T-cell (primary cell): ENCODE data around the gene KRT79. TPM values are rescaled to one million over a fixed set of nuclear protein-coding genes. Genes with fewer than 3 reads are reported as not detected.

Source experiments
- ATAC-seq, 4 experiments: fragments of 200-7000 bp in 3 of 4; fragments of 150-1000 bp in 1 of 4; cut with Tn5 transposase; replicated peaks in 1 of 4; 1 replicate in 3 of 4; 2 replicates in 1 of 4; pipeline ENCODE4 v1.10.0; 2021; ENCODE audit warnings: moderate library complexity in 3 of 4, mild to moderate bottlenecking in 2 of 4, moderate number of reproducible peaks in 1 of 4
- CTCF ChIA-PET, 2 donors: fragments of 300-600 bp; sonication (Branson Sonifier 250); formaldehyde crosslinking; loops; one replicate each; lab custom pipeline; 2022; ENCODE audit warnings: antibody characterized with exemption in 2 of 2; lab: Charles Lee
- POLR2A ChIA-PET, 2 donors: fragments of 300-600 bp; sonication (Branson Sonifier 250); formaldehyde crosslinking; loops; one replicate each; lab custom pipeline; 2022; ENCODE audit warnings: antibody characterized with exemption in 2 of 2; lab: Charles Lee
- DNase-seq, 35 experiments: peaks; one replicate each; pipeline versions ENCODE4 v3.0.0 to v3.0.0-alpha.2; 2013 to 2023
- H3K27ac ChIP-seq: one replicate; pipeline ENCODE4 v1.5.1; 2013; ENCODE audit warnings: low read length
- H3K27me3 ChIP-seq, 2 experiments: replicated peaks in 1 of 2; 1 replicate in 1 of 2; 2 replicates in 1 of 2; pipeline versions ENCODE4 v1.6.1 to v1.7.0; 2013; ENCODE audit warnings: low read length in 1 of 2, mixed read lengths in 1 of 2; ENCODE audit not compliant: control insufficient read depth in 2 of 2, insufficient read depth in 2 of 2; ENCODE audit errors: extremely low read depth in 1 of 2
- H3K36me3 ChIP-seq, 2 donors: 1 replicate in 1 of 2; 2 replicates in 1 of 2; pipeline versions ENCODE4 v1.6.1 to v1.7.0; 2013; ENCODE audit warnings: low read length in 1 of 2; ENCODE audit not compliant: control insufficient read depth in 2 of 2, insufficient read depth in 1 of 2; ENCODE audit errors: extremely low read depth in 1 of 2
- H3K4me1 ChIP-seq, 2 experiments: 1 replicate in 1 of 2; 2 replicates in 1 of 2; pipeline versions ENCODE4 v1.6.1 to v1.7.0; 2013; ENCODE audit warnings: low read length in 2 of 2, mixed read lengths in 1 of 2; ENCODE audit not compliant: insufficient read depth in 2 of 2, control insufficient read depth in 1 of 2; ENCODE audit errors: extremely low read depth in 1 of 2
- H3K4me3 ChIP-seq, 2 donors: 1 replicate in 1 of 2; 2 replicates in 1 of 2; pipeline versions ENCODE4 v1.5.1 to v1.7.0; 2013; ENCODE audit warnings: mild to moderate bottlenecking in 2 of 2, low read length in 1 of 2, moderate library complexity in 1 of 2; ENCODE audit not compliant: control insufficient read depth in 1 of 2; ENCODE audit errors: extremely low read depth in 1 of 2
- H3K9me3 ChIP-seq: 2 replicates; pipeline ENCODE4 v1.7.0; 2013
- H3K27ac Mint-ChIP-seq, 2 donors: one replicate each; pipeline ENCODE4 v1.8.0; 2020 to 2021; ENCODE audit warnings: mild to moderate bottlenecking in 2 of 2, mixed read lengths in 2 of 2
- H3K27me3 Mint-ChIP-seq, 2 donors: one replicate each; pipeline ENCODE4 v1.8.0; 2021 to 2022; ENCODE audit warnings: mixed read lengths in 2 of 2
- H3K36me3 Mint-ChIP-seq: one replicate; pipeline ENCODE4 v1.8.0; 2021; ENCODE audit warnings: mixed read lengths
- H3K4me1 Mint-ChIP-seq, 3 donors: one replicate each; pipeline ENCODE4 v1.8.0; 2020 to 2022; ENCODE audit warnings: mixed read lengths in 3 of 3, mild to moderate bottlenecking in 1 of 3
- H3K4me3 Mint-ChIP-seq, 3 donors: one replicate each; pipeline ENCODE4 v1.8.0; 2020 to 2022; ENCODE audit warnings: mild to moderate bottlenecking in 3 of 3, mixed read lengths in 3 of 3, moderate library complexity in 3 of 3
- H3K9me3 Mint-ChIP-seq, 3 donors: one replicate each; pipeline ENCODE4 v1.8.0; 2020 to 2022; ENCODE audit warnings: mixed read lengths in 3 of 3
- WGBS: methylation state at CpG from one replicate; pipeline ENCODE4 v1.1.5; 2013; ENCODE audit warnings: missing lambda C conversion rate; ENCODE audit not compliant: insufficient coverage; 5-methylcytosine and 5-hydroxymethylcytosine counted together
- total RNA-seq, 35 experiments: library from RNA in 6 of 35; stranded (reverse) in 6 of 35; fragments of 120-200 nt in 1 of 35; gene quantifications; one replicate each; pipeline versions ENCODE4 v1.2.1 to v1.2.4 and lab custom pipeline; 2013 to 2026

The KRT79 gene
- total RNA-seq, 5 donors from 2014 or later (not counting 1 experiment from before 2014, with no cell fraction given): 0.28 TPM; not detected in 4

- H3K36me3 ChIP-seq: no peaks in the 10 kb centered on the region
- H3K4me1 ChIP-seq: peaks cover 0 to 7% of the 10 kb centered on the region in 2 experiments
- peaks cover 10 to 13% of the 10 kb centered on the region in 2 donors for H3K27me3 Mint-ChIP-seq
- 81% methylated on average over 3 of the region's 5 CpGs for WGBS
- no peak overlapping the region for H3K27ac Mint-ChIP-seq
- H3K4me3 Mint-ChIP-seq: no peak overlapping the region
- CTCF ChIA-PET: no interaction called here
- no peak overlapping the region for H3K4me3 ChIP-seq
- H3K9me3 ChIP-seq: no peaks in the 10 kb centered on the region
- POLR2A ChIA-PET: no interaction called here
- H3K4me1 Mint-ChIP-seq: peaks cover 6 to 13% (median 11%) of the 10 kb centered on the region in 3 donors
- no peak overlapping the region for H3K27ac ChIP-seq
- no peaks in the 10 kb centered on the region for H3K9me3 Mint-ChIP-seq
- peaks cover 0 to 23% of the 10 kb centered on the region in 2 experiments for H3K27me3 ChIP-seq
- DNase-seq (no peak), ATAC-seq (no peak)
- H3K36me3 Mint-ChIP-seq: no peaks in the 10 kb centered on the region
These were observed 39.4 kb downstream of the KRT79 start for GRCh38 chr12:52794479-52795331.

- H3K27me3 ChIP-seq: peaks cover 0 to 40% of the 10 kb centered on the region in 2 experiments
- peaks cover 14 to 24% (median 18%) of the 10 kb centered on the region in 3 donors for H3K4me1 Mint-ChIP-seq
- H3K4me3 ChIP-seq: no peak overlapping the region
- H3K27me3 Mint-ChIP-seq: peaks cover 27 to 31% of the 10 kb centered on the region in 2 donors
- no peaks in the 10 kb centered on the region for H3K36me3 Mint-ChIP-seq
- ATAC-seq (no peak), DNase-seq (no peak)
- no peaks in the 10 kb centered on the region for H3K36me3 ChIP-seq
- no peaks in the 10 kb centered on the region for H3K9me3 ChIP-seq
- H3K27ac Mint-ChIP-seq: no peak overlapping the region
- no peak overlapping the region for H3K4me3 Mint-ChIP-seq
- H3K4me1 ChIP-seq: peaks cover 0 to 7% of the 10 kb centered on the region in 2 experiments
- ChIA-PET POLR2A (interaction anchor here in 1 of 2 donors (0.6 kb wide), 1 partner anchor 216 kb away, joined by 3 read pairs; no protein-coding TSS in a partner anchor), CTCF (no interaction called here)
- WGBS: 85% methylated on average over 6 of the region's 10 CpGs
- H3K9me3 Mint-ChIP-seq: no peaks in the 10 kb centered on the region
- no peak overlapping the region for H3K27ac ChIP-seq
These were observed 41.7 kb downstream of the KRT79 start for GRCh38 chr12:52792185-52793029.

GRCh38 chr12:52791271-52792184, 42.6 kb downstream of the KRT79 start:
- Histone ChIP-seq H3K4me3 (no peak overlapping the region), H3K9me3 (no peaks in the 10 kb centered on the region), H3K27ac (no peak overlapping the region), H3K4me1 (peaks cover 0 to 7% of the 10 kb centered on the region in 2 experiments), H3K27me3 (peaks cover 0 to 41% of the 10 kb centered on the region in 2 experiments), H3K36me3 (no peaks in the 10 kb centered on the region)
- H3K4me3 Mint-ChIP-seq: no peak overlapping the region
- CTCF ChIA-PET: no interaction called here
- POLR2A ChIA-PET: no interaction called here
- peaks cover 14 to 24% (median 18%) of the 10 kb centered on the region in 3 donors for H3K4me1 Mint-ChIP-seq
- no peaks in the 10 kb centered on the region for H3K9me3 Mint-ChIP-seq
- no peak overlapping the region for H3K27ac Mint-ChIP-seq
- DNase-seq: no peak
- H3K27me3 Mint-ChIP-seq: peaks cover 27 to 31% of the 10 kb centered on the region in 2 donors
- 89% methylated on average over 4 of the region's 12 CpGs for WGBS
- no peaks in the 10 kb centered on the region for H3K36me3 Mint-ChIP-seq
- no peak for ATAC-seq

- WGBS: 66% methylated on average over 12 of the region's 19 CpGs
- Mint-ChIP-seq H3K4me1 (peaks cover 14 to 24% (median 18%) of the 10 kb centered on the region in 3 donors), H3K36me3 (no peaks in the 10 kb centered on the region), H3K4me3 (peak overlapping the region in 1 of 3 donors; percentile 18), H3K9me3 (no peaks in the 10 kb centered on the region), H3K27ac (no peak overlapping the region), H3K27me3 (peaks cover 27 to 31% of the 10 kb centered on the region in 2 donors)
- DNase-seq (no peak), ATAC-seq (peak in 1 of 4 experiments; percentile 26)
- CTCF ChIA-PET: no interaction called here
- POLR2A ChIA-PET: no interaction called here
- Histone ChIP-seq H3K4me1 (peaks cover 0 to 7% of the 10 kb centered on the region in 2 experiments), H3K36me3 (no peaks in the 10 kb centered on the region), H3K27ac (no peak overlapping the region), H3K4me3 (no peak overlapping the region), H3K9me3 (no peaks in the 10 kb centered on the region), H3K27me3 (peaks cover 0 to 39% of the 10 kb centered on the region in 2 experiments)
These were observed 43.5 kb downstream of the KRT79 start for GRCh38 chr12:52790427-52791270.

- Histone ChIP-seq H3K27ac (no peak overlapping the region), H3K27me3 (peaks cover 0 to 34% of the 10 kb centered on the region in 2 experiments), H3K4me3 (no peak overlapping the region), H3K9me3 (no peaks in the 10 kb centered on the region), H3K36me3 (no peaks in the 10 kb centered on the region), H3K4me1 (peaks cover 0 to 7% of the 10 kb centered on the region in 2 experiments)
- Mint-ChIP-seq H3K4me1 (peaks cover 14 to 24% (median 18%) of the 10 kb centered on the region in 3 donors), H3K4me3 (peak overlapping the region in 1 of 3 donors; percentile 39), H3K27ac (no peak overlapping the region), H3K36me3 (no peaks in the 10 kb centered on the region), H3K9me3 (no peaks in the 10 kb centered on the region), H3K27me3 (peaks cover 31% of the 10 kb centered on the region in 2 donors)
- POLR2A ChIA-PET: no interaction called here
- WGBS: 26% methylated on average over 46 of the region's 50 CpGs
- ATAC-seq (peak in 1 of 4 experiments; percentile 16), DNase-seq (peak in 3 of 35 experiments; percentile 2 to 5 (median 4))
- CTCF ChIA-PET: no interaction called here
These were observed 44.3 kb downstream of the KRT79 start for GRCh38 chr12:52789637-52790426.
